Frontal cortex (tissue), 4 donors: Measurements from ENCODE around the gene NCOA4. TPM values are rescaled to one million over a fixed set of nuclear protein-coding genes. Genes with fewer than 3 reads are reported as not detected.
"Not testable (repeated sequence)": the region's sequence is repeated elsewhere in the genome, so short reads cannot be mapped to it uniquely, and the experiment has no call there.

Experiments used
- DNase-seq, 2 donors: peaks; one replicate each; pipeline ENCODE4 v3.0.0; 2012; ENCODE audit warnings: low spot score in 2 of 2
- FAIRE-seq: peaks from 2 replicates; lab custom pipeline; 2012; peaks lifted over from hg19 to GRCh38; lab: Jason Lieb, UNC
- total RNA-seq: library from RNA; depleted of rRNA; stranded (reverse); fragments of >200 nt; gene quantifications from one replicate; pipeline ENCODE4 v1.2.3, GENCODE V29; 2014
- donor health status: control.
- donor health status: control.
- donor health status: control.

Gene NCOA4
- total RNA-seq, result 268 TPM

GRCh38 chr10:46030091-46030937 lies at the start of gene NCOA4:
Gene NCOA4, minus strand, starts transcription at chr10:46030623. Its CDS starts 13,943 bp downstream, at chr10:46016680.
- FAIRE-seq (no peak), DNase-seq (peak; percentile 89 to 98)

GRCh38 chr10:46079831-46080585 lies 49.6 kb upstream of the NCOA4 start:
- FAIRE-seq, result no peak

DNA sequence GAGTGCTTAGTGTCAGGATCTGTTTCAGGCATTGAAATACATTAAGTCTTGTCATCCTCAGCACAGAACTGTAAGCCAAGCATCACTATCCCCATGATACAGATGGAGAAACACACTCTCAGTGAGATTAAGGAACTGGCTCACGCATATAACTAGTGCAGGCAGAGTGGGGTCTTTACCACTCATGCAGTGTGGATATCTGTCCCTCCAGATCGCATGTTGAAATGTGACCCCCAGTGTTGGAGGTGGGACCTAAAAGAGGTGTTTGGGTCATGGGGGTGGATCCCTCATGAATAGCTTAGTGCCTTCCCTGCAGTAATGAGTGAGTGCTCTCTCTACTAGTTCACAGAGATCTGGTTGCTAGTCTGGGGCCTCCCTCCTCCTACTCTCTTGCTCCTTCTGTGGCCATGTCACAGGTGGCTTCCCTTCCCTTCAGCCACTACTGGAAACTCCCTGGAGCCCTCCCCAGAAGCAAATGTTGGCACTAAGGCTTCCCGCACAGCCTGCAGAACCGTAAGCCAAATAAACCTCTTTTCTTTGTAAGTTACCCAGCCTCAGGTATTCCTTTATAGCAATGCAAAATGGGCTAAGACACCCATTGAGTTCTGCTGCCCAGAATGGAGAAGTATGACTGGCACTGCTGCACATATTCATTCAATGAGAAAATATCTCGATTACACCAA lies 47.4 kb upstream of the NCOA4 start:
- DNase-seq (no peak), FAIRE-seq (no peak)

More at GRCh38 chr10:46079831-46080585, 49.6 kb upstream of the NCOA4 start:
- DNase-seq, result no peak

- DNase-seq, result no peak
- no peak for FAIRE-seq
Observed at GRCh38 chr10:46077141-46077554, 46.7 kb upstream of the NCOA4 start.

DNA sequence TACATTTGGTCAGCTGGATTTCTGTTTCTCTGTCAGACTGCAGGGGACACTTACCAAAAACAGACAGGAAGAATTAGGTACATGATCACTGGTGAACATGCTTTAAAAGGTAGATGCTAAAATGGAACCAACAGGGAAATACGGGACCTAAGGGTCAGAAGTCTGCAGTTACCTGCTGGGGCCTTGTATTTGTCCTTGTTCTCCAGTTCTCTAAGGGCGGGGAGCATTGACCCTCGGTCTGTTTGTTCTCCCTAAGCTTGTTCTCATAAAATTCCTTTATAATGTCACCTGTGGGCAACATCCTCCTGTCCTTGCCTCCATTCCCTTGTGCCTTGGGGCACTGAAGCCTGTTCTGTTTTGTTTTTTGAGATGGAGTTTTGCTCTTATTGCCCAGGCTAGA lies 45.4 kb upstream of the NCOA4 start:
- FAIRE-seq (no peak), DNase-seq (no peak)

- FAIRE-seq (no peak), DNase-seq (no peak)
Observed at GRCh38 chr10:46074196-46074946, 43.9 kb upstream of the NCOA4 start.

DNA sequence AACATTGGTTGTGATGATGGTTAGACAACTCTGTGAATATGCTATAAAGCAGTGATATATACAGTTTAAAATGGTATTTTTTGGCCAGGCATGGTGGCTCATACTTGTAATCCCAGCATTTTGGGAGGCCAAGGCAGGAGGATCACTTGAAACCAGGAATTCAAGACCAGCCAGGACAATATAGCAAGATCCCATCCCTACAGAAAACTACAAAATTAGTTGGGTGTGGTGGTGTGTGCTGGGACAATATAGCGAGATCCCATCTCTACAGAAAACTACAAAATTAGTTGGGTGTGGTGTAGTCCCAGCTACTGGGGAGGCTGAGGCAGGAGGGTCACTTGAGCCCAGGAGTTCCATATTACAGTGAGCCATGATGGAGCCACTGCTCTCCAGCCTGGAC lies 43.1 kb upstream of the NCOA4 start:
- FAIRE-seq, result no peak
- no peak for DNase-seq

DNA sequence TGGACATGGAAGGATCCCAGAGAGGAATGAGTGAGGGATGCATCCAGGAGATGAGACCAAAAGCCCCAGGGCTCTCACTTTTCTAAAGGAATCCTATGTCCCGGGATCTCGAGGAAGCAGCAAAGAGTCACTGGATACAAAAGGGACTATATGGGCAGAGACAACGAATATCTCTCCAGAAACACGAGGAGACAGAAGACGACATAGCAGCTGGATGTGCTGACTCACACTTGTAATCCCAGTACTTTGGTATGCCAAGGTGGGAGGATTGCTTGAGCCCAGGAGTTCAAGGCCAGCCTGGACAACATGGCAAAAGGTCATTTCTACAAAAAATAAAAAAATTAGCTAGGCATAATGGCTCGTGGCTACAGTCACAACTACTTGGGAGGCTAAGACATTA lies 40.3 kb upstream of the NCOA4 start:
- no peak for DNase-seq
- no peak for FAIRE-seq

GRCh38 chr10:46069771-46070463 lies 39.5 kb upstream of the NCOA4 start:
- DNase-seq (no peak), FAIRE-seq (no peak)

GRCh38 chr10:46068905-46069304 lies 38.5 kb upstream of the NCOA4 start:
- FAIRE-seq (no peak), DNase-seq (no peak)

GRCh38 chr10:46068117-46068516 lies 37.7 kb upstream of the NCOA4 start:
- DNase-seq (no peak), FAIRE-seq (no peak)

- FAIRE-seq, result no peak
Observed at GRCh38 chr10:46064269-46064817, 33.9 kb upstream of the NCOA4 start.

DNA sequence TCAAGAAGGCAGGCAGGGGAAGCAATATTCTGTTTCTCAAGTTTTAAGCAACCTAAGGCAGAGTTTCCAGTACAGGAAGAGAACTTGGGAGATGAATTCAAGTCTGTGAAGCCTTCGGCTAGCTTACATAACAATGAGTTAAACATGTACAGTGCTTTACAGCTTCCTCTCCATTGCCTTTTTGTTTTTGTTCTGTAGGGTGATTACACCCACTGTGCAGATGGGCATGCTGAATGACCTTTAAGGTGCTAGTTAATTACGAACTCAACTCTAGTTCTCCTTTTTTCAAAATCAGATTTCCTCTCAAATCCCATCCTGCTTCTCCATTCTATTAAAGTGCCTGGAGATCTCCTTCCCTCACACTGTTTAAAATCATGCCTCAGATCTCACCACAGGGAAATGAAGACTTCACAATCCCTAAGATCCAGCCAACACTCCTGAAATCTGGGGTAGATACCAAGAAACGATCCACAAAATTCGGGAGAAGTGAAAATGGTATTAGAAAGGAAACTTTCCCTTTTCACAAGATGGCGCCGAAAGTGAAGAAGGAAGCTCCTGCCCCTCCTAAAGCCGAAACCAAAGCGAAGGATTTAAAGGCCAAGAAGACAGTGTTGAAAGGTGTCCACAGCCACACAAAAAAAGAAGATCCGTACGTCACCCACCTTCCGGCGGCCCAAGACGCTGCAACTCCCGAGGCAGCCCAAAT lies 32.5 kb upstream of the NCOA4 start:
- DNase-seq (no peak), FAIRE-seq (no peak)

More at GRCh38 chr10:46064269-46064817, 33.9 kb upstream of the NCOA4 start:
- no peak for DNase-seq

GRCh38 chr10:46060706-46061105 lies 30.3 kb upstream of the NCOA4 start:
- DNase-seq (no peak), FAIRE-seq (no peak)

DNA sequence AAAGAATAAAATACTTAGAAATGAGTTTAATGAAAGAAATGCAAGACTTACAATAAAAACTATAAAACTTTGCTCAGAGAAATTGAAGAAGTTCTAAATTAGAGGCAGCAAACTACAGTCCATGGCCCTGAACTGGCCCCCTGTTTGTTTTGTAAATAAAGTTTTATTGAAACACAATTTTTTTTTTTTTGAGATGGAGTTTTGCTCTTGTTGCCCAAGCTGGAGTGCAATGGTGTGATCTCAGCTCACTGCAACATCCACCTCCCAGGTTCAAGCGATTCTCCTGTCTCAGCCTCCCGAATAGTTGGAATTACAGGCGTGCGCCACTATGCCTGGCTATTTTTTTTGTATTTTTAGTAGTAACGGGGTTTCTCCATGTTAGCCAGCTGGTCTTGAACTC lies 27.5 kb upstream of the NCOA4 start:
- not testable (repeated sequence) for DNase-seq, FAIRE-seq

GRCh38 chr10:46057038-46057437 lies 26.6 kb upstream of the NCOA4 start:
- no peak for DNase-seq
- FAIRE-seq, result no peak

- DNase-seq (no peak), FAIRE-seq (no peak)
Observed at GRCh38 chr10:46055771-46056170, 25.3 kb upstream of the NCOA4 start.
